Esophagus (tissue), 2 donors: Measurements from ENCODE around the gene MCAM. TPM values are rescaled to one million over a fixed set of nuclear protein-coding genes. Genes with fewer than 3 reads are reported as not detected.

Experiments used
- polyA plus RNA-seq, 2 donors: library from polyadenylated mRNA; stranded (reverse); fragments of 200-250 nt; gene quantifications; one replicate each; pipeline ENCODE4 v1.2.3, GENCODE V29; 2013
- donor health status: healthy with polysubstance abuse.
- donor health status: Bipolar disorder and iron deficiency.

MCAM gene
- polyA plus RNA-seq, 2 donors, result 10.3 to 34.4 TPM

Other genes starting within 250 kb of the MCAM start
- gene VPS11, start 249.3 kb downstream of the MCAM start, polyA plus RNA-seq, result 10 to 100 TPM; 22.4 to 29.0 TPM
- 10 to 100 TPM; 18.0 to 24.2 TPM for gene HMBS, start 232.2 kb downstream of the MCAM start, polyA plus RNA-seq
- gene DPAGT1, start 215.3 kb downstream of the MCAM start, polyA plus RNA-seq, result 10 to 100 TPM; 16.5 to 21.5 TPM
- 10 to 100 TPM in 1 of 2 donors, 1 to 10 TPM in 1; 8.4 to 13.1 TPM for gene C2CD2L, start 209.8 kb downstream of the MCAM start, polyA plus RNA-seq
- gene HINFP, start 195.6 kb downstream of the MCAM start, polyA plus RNA-seq, result 10 to 100 TPM in 1 of 2 donors, 1 to 10 TPM in 1; 9.1 to 16.0 TPM
- gene ABCG4, start 168.1 kb downstream of the MCAM start, polyA plus RNA-seq, result under 1 TPM; 0.21 to 0.81 TPM
- 10 to 100 TPM; 24.9 to 38.8 TPM for gene NLRX1, start 148.4 kb downstream of the MCAM start, polyA plus RNA-seq
- under 1 TPM; 0.05 to 0.41 TPM for gene NHERF4, start 131.7 kb downstream of the MCAM start, polyA plus RNA-seq
- gene CBL, start 110.8 kb downstream of the MCAM start, polyA plus RNA-seq, result 1 to 10 TPM; 3.0 to 6.2 TPM
- gene RNF26, start 17.4 kb upstream of the MCAM start, polyA plus RNA-seq, result 10 to 100 TPM in 1 of 2 donors, 1 to 10 TPM in 1; 7.4 to 16.2 TPM
- gene C1QTNF5, start 23.8 kb upstream of the MCAM start, polyA plus RNA-seq, result 1 to 10 TPM; 4.8 to 6.7 TPM
- gene MFRP, start 29.6 kb upstream of the MCAM start, polyA plus RNA-seq, result not detected
- gene USP2, start 64.6 kb upstream of the MCAM start, polyA plus RNA-seq, result 1 to 10 TPM; 2.1 to 4.9 TPM
- 1 to 10 TPM in 1 of 2 donors, under 1 TPM in 1; 0.92 to 1.2 TPM for gene THY1, start 106.0 kb upstream of the MCAM start, polyA plus RNA-seq